ENCODE data around the gene MCAT. TPM values are rescaled to one million over a fixed set of nuclear protein-coding genes. Genes with fewer than 3 reads are reported as not detected.

Gene MCAT
- total RNA-seq, 2 donors from 2014 or later = 6.7 to 9.7 TPM

GRCh38 chr22:43180670-43181069, 37.5 kb upstream of the MCAT start:
- peaks cover 18% of the 10 kb centered on the region for H3K4me1 Mint-ChIP-seq (ENCODE audit: low read depth)
- peaks cover 6 to 11% of the 10 kb centered on the region in 2 donors for H3K36me3 Mint-ChIP-seq (ENCODE audit: insufficient read depth in 2 of 2)
- no peaks in the 10 kb centered on the region for H3K9me3 Mint-ChIP-seq
- ATAC-seq (replicated peaks in 1 of 2) = no peak
- H3K27ac Mint-ChIP-seq = no peak overlapping the region
- no peak overlapping the region for H3K4me3 Mint-ChIP-seq
- DNase-seq = no peak
- no peaks in the 10 kb centered on the region for H3K27me3 Mint-ChIP-seq (ENCODE audit: low read depth)

GRCh38 chr22:43179911-43180195, 36.7 kb upstream of the MCAT start:
- no peaks in the 10 kb centered on the region for H3K9me3 Mint-ChIP-seq
- H3K36me3 Mint-ChIP-seq (ENCODE audit: insufficient read depth in 2 of 2) = peaks cover 6 to 11% of the 10 kb centered on the region in 2 donors
- ATAC-seq (replicated peaks in 1 of 2) (no peak), DNase-seq (no peak)
- H3K27ac Mint-ChIP-seq = no peak overlapping the region
- no peak overlapping the region for H3K4me3 Mint-ChIP-seq
- H3K4me1 Mint-ChIP-seq (ENCODE audit: low read depth) = peaks cover 12% of the 10 kb centered on the region
- H3K27me3 Mint-ChIP-seq (ENCODE audit: low read depth) = no peaks in the 10 kb centered on the region

GRCh38 chr22:43179146-43179910, 36.1 kb upstream of the MCAT start:
- Mint-ChIP-seq H3K4me1 (ENCODE audit: low read depth) (peaks cover 6% of the 10 kb centered on the region), H3K36me3 (ENCODE audit: insufficient read depth in 2 of 2) (peaks cover 6 to 11% of the 10 kb centered on the region in 2 donors), H3K27ac (no peak overlapping the region), H3K4me3 (no peak overlapping the region), H3K27me3 (ENCODE audit: low read depth) (no peaks in the 10 kb centered on the region), H3K9me3 (no peaks in the 10 kb centered on the region)
- ATAC-seq (replicated peaks in 1 of 2) (no peak), DNase-seq (no peak)

GRCh38 chr22:43177479-43177878, 34.3 kb upstream of the MCAT start:
- Mint-ChIP-seq H3K27ac (no peak overlapping the region), H3K36me3 (ENCODE audit: insufficient read depth in 2 of 2) (peaks cover 6 to 13% of the 10 kb centered on the region in 2 donors), H3K4me1 (ENCODE audit: low read depth) (no peaks in the 10 kb centered on the region), H3K27me3 (ENCODE audit: low read depth) (no peaks in the 10 kb centered on the region), H3K9me3 (no peaks in the 10 kb centered on the region), H3K4me3 (no peak overlapping the region)
- DNase-seq (no peak), ATAC-seq (replicated peaks in 1 of 2) (no peak)

GRCh38 chr22:43176090-43176489, 32.9 kb upstream of the MCAT start:
- Mint-ChIP-seq H3K4me1 (ENCODE audit: low read depth) (no peaks in the 10 kb centered on the region), H3K9me3 (no peaks in the 10 kb centered on the region), H3K4me3 (no peak overlapping the region), H3K36me3 (ENCODE audit: insufficient read depth in 2 of 2) (peaks cover 5 to 13% of the 10 kb centered on the region in 2 donors), H3K27ac (no peak overlapping the region), H3K27me3 (ENCODE audit: low read depth) (no peaks in the 10 kb centered on the region)
- DNase-seq = no peak
- no peak for ATAC-seq (replicated peaks in 1 of 2)

GRCh38 chr22:43174941-43175531, 31.8 kb upstream of the MCAT start:
- peaks cover 5 to 11% of the 10 kb centered on the region in 2 donors for H3K36me3 Mint-ChIP-seq (ENCODE audit: insufficient read depth in 2 of 2)
- no peaks in the 10 kb centered on the region for H3K4me1 Mint-ChIP-seq (ENCODE audit: low read depth)
- no peak overlapping the region for H3K4me3 Mint-ChIP-seq
- H3K9me3 Mint-ChIP-seq = no peaks in the 10 kb centered on the region
- DNase-seq (no peak), ATAC-seq (replicated peaks in 1 of 2) (no peak)
- no peak overlapping the region for H3K27ac Mint-ChIP-seq
- H3K27me3 Mint-ChIP-seq (ENCODE audit: low read depth) = no peaks in the 10 kb centered on the region

GRCh38 chr22:43173976-43174720, 30.9 kb upstream of the MCAT start:
- no peaks in the 10 kb centered on the region for H3K9me3 Mint-ChIP-seq
- DNase-seq (no peak), ATAC-seq (replicated peaks in 1 of 2) (no peak)
- no peaks in the 10 kb centered on the region for H3K27me3 Mint-ChIP-seq (ENCODE audit: low read depth)
- H3K27ac Mint-ChIP-seq = no peak overlapping the region
- H3K36me3 Mint-ChIP-seq (ENCODE audit: insufficient read depth in 2 of 2) = peaks cover 5 to 11% of the 10 kb centered on the region in 2 donors
- no peak overlapping the region for H3K4me3 Mint-ChIP-seq
- H3K4me1 Mint-ChIP-seq (ENCODE audit: low read depth) = no peaks in the 10 kb centered on the region

GRCh38 chr22:43173566-43173965, 30.4 kb upstream of the MCAT start:
- peaks cover 5 to 9% of the 10 kb centered on the region in 2 donors for H3K36me3 Mint-ChIP-seq (ENCODE audit: insufficient read depth in 2 of 2)
- no peak overlapping the region for H3K27ac Mint-ChIP-seq
- H3K27me3 Mint-ChIP-seq (ENCODE audit: low read depth) = no peaks in the 10 kb centered on the region
- no peak overlapping the region for H3K4me3 Mint-ChIP-seq
- DNase-seq (no peak), ATAC-seq (replicated peaks in 1 of 2) (no peak)
- no peaks in the 10 kb centered on the region for H3K4me1 Mint-ChIP-seq (ENCODE audit: low read depth)
- no peaks in the 10 kb centered on the region for H3K9me3 Mint-ChIP-seq

GRCh38 chr22:43172191-43172590, 29.0 kb upstream of the MCAT start:
- Mint-ChIP-seq H3K4me3 (no peak overlapping the region), H3K27ac (no peak overlapping the region), H3K9me3 (no peaks in the 10 kb centered on the region), H3K27me3 (ENCODE audit: low read depth) (no peaks in the 10 kb centered on the region), H3K4me1 (ENCODE audit: low read depth) (no peaks in the 10 kb centered on the region), H3K36me3 (ENCODE audit: insufficient read depth in 2 of 2) (peaks cover 5 to 8% of the 10 kb centered on the region in 2 donors)
- ATAC-seq (replicated peaks in 1 of 2) (no peak), DNase-seq (no peak)

- no peaks in the 10 kb centered on the region for H3K4me1 Mint-ChIP-seq (ENCODE audit: low read depth)
- no peak for ATAC-seq (replicated peaks in 1 of 2)
- no peak overlapping the region for H3K4me3 Mint-ChIP-seq
- H3K27me3 Mint-ChIP-seq (ENCODE audit: low read depth) = no peaks in the 10 kb centered on the region
- peaks cover 5 to 8% of the 10 kb centered on the region in 2 donors for H3K36me3 Mint-ChIP-seq (ENCODE audit: insufficient read depth in 2 of 2)
- no peak for DNase-seq
- H3K9me3 Mint-ChIP-seq = no peaks in the 10 kb centered on the region
- H3K27ac Mint-ChIP-seq = no peak overlapping the region
These were observed 28.4 kb upstream of the MCAT start for GRCh38 chr22:43171607-43172006.

GRCh38 chr22:43171019-43171491, 27.9 kb upstream of the MCAT start:
- Mint-ChIP-seq H3K9me3 (no peaks in the 10 kb centered on the region), H3K36me3 (ENCODE audit: insufficient read depth in 2 of 2) (peaks cover 3 to 6% of the 10 kb centered on the region in 2 donors), H3K27me3 (ENCODE audit: low read depth) (no peaks in the 10 kb centered on the region), H3K4me1 (ENCODE audit: low read depth) (no peaks in the 10 kb centered on the region), H3K27ac (no peak overlapping the region), H3K4me3 (no peak overlapping the region)
- ATAC-seq (replicated peaks in 1 of 2) (no peak), DNase-seq (no peak)

- no peaks in the 10 kb centered on the region for H3K4me1 Mint-ChIP-seq (ENCODE audit: low read depth)
- DNase-seq (no peak), ATAC-seq (replicated peaks in 1 of 2) (no peak)
- H3K9me3 Mint-ChIP-seq = no peaks in the 10 kb centered on the region
- H3K4me3 Mint-ChIP-seq = no peak overlapping the region
- no peak overlapping the region for H3K27ac Mint-ChIP-seq
- H3K36me3 Mint-ChIP-seq (ENCODE audit: insufficient read depth in 2 of 2) = peaks cover 2 to 6% of the 10 kb centered on the region in 2 donors
- no peaks in the 10 kb centered on the region for H3K27me3 Mint-ChIP-seq (ENCODE audit: low read depth)
These were observed 26.9 kb upstream of the MCAT start for GRCh38 chr22:43170131-43170480.

- Mint-ChIP-seq H3K4me3 (no peak overlapping the region), H3K27ac (no peak overlapping the region), H3K9me3 (no peaks in the 10 kb centered on the region), H3K4me1 (ENCODE audit: low read depth) (no peaks in the 10 kb centered on the region), H3K36me3 (ENCODE audit: insufficient read depth in 2 of 2) (peaks cover 2 to 6% of the 10 kb centered on the region in 2 donors), H3K27me3 (ENCODE audit: low read depth) (no peaks in the 10 kb centered on the region)
- no peak for ATAC-seq (replicated peaks in 1 of 2)
- no peak for DNase-seq
These were observed 26.3 kb upstream of the MCAT start for GRCh38 chr22:43169310-43170130.

Measured in activated T-cell treated with anti-CD3 and anti-CD28 coated beads, Interleukin-2, amount 50 U/mL, for 72 hours (primary cell).